Body of pancreas (tissue), 4 donors: ENCODE measurements around the gene ETHE1.

Experiments used
- POLR2A ChIP-seq, 3 donors: fragments of 450-650 bp; IDR thresholded peaks; one replicate each; pipeline ENCODE4 v1.6.1; 2016; ENCODE audit warnings: antibody characterized with exemption in 3 of 3, mild to moderate bottlenecking in 2 of 3
- TF ChIP-seq, protein P1 (sequence below), 7 experiments: fragments of 450-650 bp in 4 of 7; fragments of 200-600 bp in 3 of 7; sonication (generic) in 3 of 7; IDR thresholded peaks; one replicate each; pipeline ENCODE4 v1.5.1; 2016 to 2019; ENCODE audit warnings: antibody characterized with exemption in 7 of 7

- TF ChIP-seq, protein P1, sequence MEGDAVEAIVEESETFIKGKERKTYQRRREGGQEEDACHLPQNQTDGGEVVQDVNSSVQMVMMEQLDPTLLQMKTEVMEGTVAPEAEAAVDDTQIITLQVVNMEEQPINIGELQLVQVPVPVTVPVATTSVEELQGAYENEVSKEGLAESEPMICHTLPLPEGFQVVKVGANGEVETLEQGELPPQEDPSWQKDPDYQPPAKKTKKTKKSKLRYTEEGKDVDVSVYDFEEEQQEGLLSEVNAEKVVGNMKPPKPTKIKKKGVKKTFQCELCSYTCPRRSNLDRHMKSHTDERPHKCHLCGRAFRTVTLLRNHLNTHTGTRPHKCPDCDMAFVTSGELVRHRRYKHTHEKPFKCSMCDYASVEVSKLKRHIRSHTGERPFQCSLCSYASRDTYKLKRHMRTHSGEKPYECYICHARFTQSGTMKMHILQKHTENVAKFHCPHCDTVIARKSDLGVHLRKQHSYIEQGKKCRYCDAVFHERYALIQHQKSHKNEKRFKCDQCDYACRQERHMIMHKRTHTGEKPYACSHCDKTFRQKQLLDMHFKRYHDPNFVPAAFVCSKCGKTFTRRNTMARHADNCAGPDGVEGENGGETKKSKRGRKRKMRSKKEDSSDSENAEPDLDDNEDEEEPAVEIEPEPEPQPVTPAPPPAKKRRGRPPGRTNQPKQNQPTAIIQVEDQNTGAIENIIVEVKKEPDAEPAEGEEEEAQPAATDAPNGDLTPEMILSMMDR (IDR thresholded peaks at IDR 0.05), result no peak
- no peak for TF ChIP-seq POLR2A (IDR thresholded peaks at IDR 0.05)
Measured at GRCh38 chr19:43480574-43480973, 46.4 kb downstream of the ETHE1 start.
